ENCODE results near the gene CHRNA5.

CHRNA5 gene

GRCh38 chr15:78620527-78621421, 55.5 kb downstream of the CHRNA5 start, which contains the start of gene CHRNA3:
Gene CHRNA3, minus strand, starts transcription at chr15:78620996. Its CDS starts 202 bp downstream, at chr15:78620794.
- peak; percentile 72 for DNase-seq

GRCh38 chr15:78621810-78622402, 56.6 kb downstream of the CHRNA5 start:
- DNase-seq = no peak

- DNase-seq = no peak
These were observed 58.6 kb downstream of the CHRNA5 start for GRCh38 chr15:78623786-78624497.

GRCh38 chr15:78624651-78625590, 59.6 kb downstream of the CHRNA5 start:
- no peak for DNase-seq

GRCh38 chr15:78625606-78626280, 60.4 kb downstream of the CHRNA5 start:
- DNase-seq = no peak

- DNase-seq = peak; percentile 50
These were observed 61.2 kb downstream of the CHRNA5 start for GRCh38 chr15:78626381-78626995.

- no peak for DNase-seq
These were observed 62.0 kb downstream of the CHRNA5 start for GRCh38 chr15:78627348-78627747.

- no peak for DNase-seq
These were observed 62.9 kb downstream of the CHRNA5 start for GRCh38 chr15:78628227-78628626.

- DNase-seq = no peak
These were observed 63.9 kb downstream of the CHRNA5 start for GRCh38 chr15:78629031-78629715.

GRCh38 chr15:78629716-78630065, 64.4 kb downstream of the CHRNA5 start:
- DNase-seq = no peak

GRCh38 chr15:78630886-78631633, 65.7 kb downstream of the CHRNA5 start:
- DNase-seq = no peak

GRCh38 chr15:78633348-78633747, 68.0 kb downstream of the CHRNA5 start:
- no peak for DNase-seq

- DNase-seq = peak; percentile 73
These were observed 69.2 kb downstream of the CHRNA5 start for GRCh38 chr15:78634210-78635145.

- no peak for DNase-seq
These were observed 70.0 kb downstream of the CHRNA5 start for GRCh38 chr15:78635346-78635745.

GRCh38 chr15:78636378-78636859, 71.1 kb downstream of the CHRNA5 start:
- DNase-seq = no peak

- peak; percentile 90 for DNase-seq
These were observed 72.6 kb downstream of the CHRNA5 start for GRCh38 chr15:78637776-78638435.

- DNase-seq = peak; percentile 97
These were observed 73.5 kb downstream of the CHRNA5 start for GRCh38 chr15:78638658-78639314.

Data from eye (tissue), 1 donor.